PC-9 (cell line): Measurements from ENCODE around the gene KIF26B. TPM values are rescaled to one million over a fixed set of nuclear protein-coding genes. Genes with fewer than 3 reads are reported as not detected.
"Not testable (repeated sequence)": the region's sequence is repeated elsewhere in the genome, so short reads cannot be mapped to it uniquely, and the experiment has no call there.

Source experiments
- BruUV-seq: library from RNA; stranded (reverse); fragments of 400-500 nt; replicated peaks from 2 replicates; lab custom pipeline; 2021; lab: Mats Ljungman, UMichigan
- CTCF ChIA-PET: fragments of 300-600 bp; sonication (Branson Sonifier 250); formaldehyde crosslinking; loops from one replicate; lab custom pipeline; 2022; ENCODE audit warnings: antibody characterized with exemption; lab: Charles Lee
- POLR2A ChIA-PET: fragments of 300-600 bp; sonication (Branson Sonifier 250); formaldehyde crosslinking; loops from one replicate; lab custom pipeline; 2022; ENCODE audit warnings: antibody characterized with exemption; ENCODE audit not compliant: unreplicated experiment; lab: Charles Lee
- DNase-seq, 2 experiments: peaks; one replicate each; pipeline versions ENCODE4 v3.0.0 to v3.0.0-alpha.2; 2015 to 2022; ENCODE audit warnings: mixed read lengths in 1 of 2
- H2AFZ ChIP-seq: fragments of 200-600 bp; sonication (generic); 2 replicates; pipeline ENCODE4 v1.8.1; 2017; ENCODE audit warnings: antibody characterized with exemption
- H3F3A ChIP-seq: fragments of 200-600 bp; sonication (generic); 2 replicates; pipeline ENCODE4 v1.8.1; 2017; ENCODE audit warnings: antibody characterized with exemption, mild to moderate bottlenecking, low read depth; ENCODE audit not compliant: insufficient read depth
- H3K27ac ChIP-seq: fragments of 200-600 bp; sonication (generic); 2 replicates; pipeline ENCODE4 v1.6.1; 2016; ENCODE audit warnings: mixed run types
- H3K27me3 ChIP-seq: fragments of 200-600 bp; sonication (generic); 2 replicates; pipeline ENCODE4 v1.6.1; 2016; ENCODE audit warnings: low read depth, mixed run types; ENCODE audit not compliant: insufficient read depth
- H3K36me3 ChIP-seq: fragments of 200-600 bp; sonication (generic); 2 replicates; pipeline ENCODE4 v1.6.1; 2016; ENCODE audit warnings: low read depth, mixed run types
- H3K4me1 ChIP-seq: fragments of 200-600 bp; sonication (generic); replicated peaks from 2 replicates; pipeline ENCODE4 v1.6.1; 2016; ENCODE audit warnings: mixed run types; ENCODE audit not compliant: insufficient read depth
- H3K4me2 ChIP-seq: fragments of 200-600 bp; sonication (generic); 2 replicates; pipeline ENCODE4 v1.6.1; 2017; ENCODE audit warnings: mixed run types
- H3K4me3 ChIP-seq: fragments of 200-600 bp; sonication (generic); 2 replicates; pipeline ENCODE4 v1.6.1; 2016; ENCODE audit warnings: mixed run types
- H3K79me2 ChIP-seq: fragments of 200-600 bp; sonication (generic); 2 replicates; pipeline ENCODE4 v1.6.1; 2017; ENCODE audit warnings: low read depth, mixed run types
- H3K9me2 ChIP-seq: fragments of 200-600 bp; sonication (generic); 2 replicates; pipeline ENCODE4 v1.8.1; 2017; ENCODE audit warnings: mild to moderate bottlenecking; ENCODE audit not compliant: insufficient read depth
- H3K9me3 ChIP-seq: fragments of 200-600 bp; sonication (generic); 2 replicates; pipeline ENCODE4 v1.8.1; 2016; ENCODE audit warnings: low read depth; ENCODE audit not compliant: insufficient read depth
- H4K20me1 ChIP-seq: fragments of 200-600 bp; sonication (generic); 2 replicates; pipeline ENCODE4 v1.8.1; 2017; ENCODE audit not compliant: insufficient read depth
- CTCF ChIP-seq: fragments of 200-600 bp; sonication (generic); conservative IDR thresholded peaks from 2 replicates; pipeline ENCODE4 v1.6.1; 2017; ENCODE audit warnings: mixed run types, antibody characterized with exemption, mild to moderate bottlenecking, moderate library complexity
- EZH2 ChIP-seq: fragments of 200-600 bp; sonication (generic); IDR thresholded peaks from 2 replicates; pipeline ENCODE4 v1.8.0; 2017; ENCODE audit warnings: antibody characterized with exemption, low read depth
- intact Hi-C: fragments of 100-400 bp; cut with micrococcal nuclease; formaldehyde crosslinking; loops from one replicate; pipeline ENCODE4 v1.10.0; 2022; ENCODE audit not compliant: unreplicated experiment
- total RNA-seq: library from RNA; stranded (reverse); gene quantifications from 2 replicates; pipeline ENCODE4 v1.2.3, GENCODE V29; 2021

The KIF26B gene
- total RNA-seq, 1 experiment from 2014 or later, result 0.11 TPM

- no peaks in the 10 kb centered on the region for H3K79me2 ChIP-seq
- POLR2A ChIA-PET, result no interaction called here
- H3F3A ChIP-seq, result no peaks in the 10 kb centered on the region
- H3K27me3 ChIP-seq, result peaks cover 95% of the 10 kb centered on the region
- H3K4me1 ChIP-seq, result no peaks in the 10 kb centered on the region
- H3K9me3 ChIP-seq, result no peaks in the 10 kb centered on the region
- no peak overlapping the region for H3K27ac ChIP-seq
- no peak overlapping the region for H3K4me2 ChIP-seq
- intact Hi-C loops, result no loop called here
- no peak for DNase-seq
- CTCF ChIA-PET, result no interaction called here
- H4K20me1 ChIP-seq, result no peaks in the 10 kb centered on the region
- TF ChIP-seq CTCF, result no peak
- no peak for TF ChIP-seq EZH2
- no peak overlapping the region for H3K4me3 ChIP-seq
- no peaks in the 10 kb centered on the region for H3K36me3 ChIP-seq
- H3K9me2 ChIP-seq, result no peaks in the 10 kb centered on the region
- no peak overlapping the region for H2AFZ ChIP-seq
- no TSS peak for BruUV-seq
Measured at GRCh38 chr1:245348626-245349025, 193.8 kb downstream of the KIF26B start.

GRCh38 chr1:245353411-245353810 lies 198.6 kb downstream of the KIF26B start:
- peaks cover 84% of the 10 kb centered on the region for H3K27me3 ChIP-seq
- H3K27ac ChIP-seq, result no peak overlapping the region
- no peaks in the 10 kb centered on the region for H3K4me1 ChIP-seq
- no peak overlapping the region for H3K4me2 ChIP-seq
- H3K4me3 ChIP-seq, result no peak overlapping the region
- TF ChIP-seq EZH2 (no peak), CTCF (no peak)
- no peaks in the 10 kb centered on the region for H3K36me3 ChIP-seq
- H3K9me2 ChIP-seq, result no peaks in the 10 kb centered on the region
- POLR2A ChIA-PET, result no interaction called here
- H2AFZ ChIP-seq, result no peak overlapping the region
- intact Hi-C loops, result no loop called here
- no peaks in the 10 kb centered on the region for H4K20me1 ChIP-seq
- H3K9me3 ChIP-seq, result no peaks in the 10 kb centered on the region
- H3K79me2 ChIP-seq, result no peaks in the 10 kb centered on the region
- BruUV-seq, result no TSS peak
- CTCF ChIA-PET, result no interaction called here
- no peak for DNase-seq
- no peaks in the 10 kb centered on the region for H3F3A ChIP-seq

GRCh38 chr1:245353915-245354775 lies 199.4 kb downstream of the KIF26B start:
- Histone ChIP-seq H3K79me2 (no peaks in the 10 kb centered on the region), H3K4me1 (no peaks in the 10 kb centered on the region), H3K9me2 (no peaks in the 10 kb centered on the region), H3F3A (no peaks in the 10 kb centered on the region), H3K9me3 (no peaks in the 10 kb centered on the region), H3K27me3 (peaks cover 83% of the 10 kb centered on the region), H2AFZ (no peak overlapping the region), H4K20me1 (no peaks in the 10 kb centered on the region), H3K27ac (no peak overlapping the region), H3K4me3 (no peak overlapping the region), H3K36me3 (no peaks in the 10 kb centered on the region), H3K4me2 (no peak overlapping the region)
- DNase-seq, result no peak
- intact Hi-C loops, result no loop called here
- ChIA-PET POLR2A (no interaction called here), CTCF (no interaction called here)
- BruUV-seq, result no TSS peak
- no peak for TF ChIP-seq EZH2
- no peak for TF ChIP-seq CTCF

- H3F3A ChIP-seq, H3K4me3 ChIP-seq, BruUV-seq, DNase-seq, H3K79me2 ChIP-seq, H3K9me3 ChIP-seq, H3K4me2 ChIP-seq, H2AFZ ChIP-seq, H3K27ac ChIP-seq, CTCF ChIA-PET, H3K36me3 ChIP-seq, H3K4me1 ChIP-seq, H4K20me1 ChIP-seq, intact Hi-C loops, H3K9me2 ChIP-seq, POLR2A ChIA-PET: not testable (repeated sequence)
- H3K27me3 ChIP-seq, result peaks cover 82% of the 10 kb centered on the region
Measured at GRCh38 chr1:245355851-245356630, 201.3 kb downstream of the KIF26B start.
